CD4-positive, alpha-beta T cell treated with Interleukin-10 for 1 hour (primary cell): ENCODE results near the gene OR2V1.
"Not testable (repeated sequence)": the region's sequence is repeated elsewhere in the genome, so short reads cannot be mapped to it uniquely, and the experiment has no call there.

ENCODE experiments used
- DNase-seq: peaks from one replicate; pipeline ENCODE4 v3.0.0-alpha.2; 2020

OR2V1 gene

GRCh38 chr5:181130832-181131496 lies at the start of gene OR2V1:
OR2V1 (minus strand) TSS chr5:181131169; CDS start chr5:181125304, 5,865 bp downstream.
- DNase-seq, result no peak

- not testable (repeated sequence) for DNase-seq
Observed at GRCh38 chr5:181177559-181177958, 46.6 kb upstream of the OR2V1 start.

GRCh38 chr5:181176254-181176952 lies 45.4 kb upstream of the OR2V1 start:
- no peak for DNase-seq

- peak; percentile 65 for DNase-seq
Observed at GRCh38 chr5:181173420-181174342, 42.7 kb upstream of the OR2V1 start.

- no peak for DNase-seq
Observed at GRCh38 chr5:181173027-181173419, 42.1 kb upstream of the OR2V1 start.

- no peak for DNase-seq
Observed at GRCh38 chr5:181171782-181172181, 40.8 kb upstream of the OR2V1 start.

GRCh38 chr5:181170996-181171395 lies 40.0 kb upstream of the OR2V1 start:
- DNase-seq, result no peak

- DNase-seq, result no peak
Observed at GRCh38 chr5:181170237-181170825, 39.4 kb upstream of the OR2V1 start.

GRCh38 chr5:181169459-181170236 lies 38.7 kb upstream of the OR2V1 start:
- peak; percentile 58 for DNase-seq

GRCh38 chr5:181168595-181169118 lies 37.7 kb upstream of the OR2V1 start:
- DNase-seq, result no peak

GRCh38 chr5:181167814-181168488 lies 37.0 kb upstream of the OR2V1 start:
- DNase-seq, result no peak

GRCh38 chr5:181166812-181167733 lies 36.1 kb upstream of the OR2V1 start:
- DNase-seq, result no peak

GRCh38 chr5:181164076-181164952 lies 33.3 kb upstream of the OR2V1 start:
- DNase-seq, result no peak

- no peak for DNase-seq
Observed at GRCh38 chr5:181163487-181164075, 32.6 kb upstream of the OR2V1 start.

- no peak for DNase-seq
Observed at GRCh38 chr5:181161534-181162175, 30.7 kb upstream of the OR2V1 start.

GRCh38 chr5:181160755-181161533 lies 30.0 kb upstream of the OR2V1 start:
- peak; percentile 74 for DNase-seq

- peak; percentile 87 for DNase-seq
Observed at GRCh38 chr5:181160152-181160754, 29.3 kb upstream of the OR2V1 start.
